AG04450 (cell line): ENCODE measurements around the gene VPS18. TPM values are rescaled to one million over a fixed set of nuclear protein-coding genes. Genes with fewer than 3 reads are reported as not detected.

Experiments
- CTCF ChIA-PET: fragments of 300-600, 350-600 bp; formaldehyde crosslinking; extraction: SDS; loops from one replicate; lab custom pipeline; 2022; ENCODE audit warnings: antibody characterized with exemption, inconsistent platforms; lab: Charles Lee
- POLR2A ChIA-PET: fragments of 350-600 bp; formaldehyde crosslinking; extraction: SDS; loops from one replicate; lab custom pipeline; 2021; ENCODE audit warnings: antibody characterized with exemption, inconsistent platforms; lab: Yijun Ruan, JAX
- DNase-seq: peaks from one replicate; pipeline ENCODE4 v3.0.0-alpha.2; 2011; ENCODE audit warnings: low read depth, low spot score
- H3K27ac ChIP-seq: one replicate; pipeline ENCODE4 v1.5.1; 2012; ENCODE audit warnings: low read depth, low read length, control low read depth
- H3K27me3 ChIP-seq: one replicate; pipeline ENCODE4 v1.6.0; 2012; ENCODE audit warnings: low read length; ENCODE audit not compliant: control insufficient read depth, insufficient read depth
- H3K4me3 ChIP-seq: 2 replicates; pipeline ENCODE4 v1.5.1; 2011; ENCODE audit warnings: mild to moderate bottlenecking, low read depth, low read length, control low read depth
- H3K9me3 ChIP-seq: 2 replicates; pipeline ENCODE4 v1.5.1; 2012; ENCODE audit warnings: low read length; ENCODE audit not compliant: control insufficient read depth, insufficient read depth
- polyA plus RNA-seq: library from polyadenylated mRNA; depleted of rRNA; stranded (reverse); fragments of >200 nt; gene quantifications from 2 replicates; pipeline ENCODE4 v1.2.3, GENCODE V29; 2011
- TF ChIP-seq, protein P1 (sequence below): IDR thresholded peaks from 2 replicates; pipeline ENCODE4 v1.5.1; 2011; ENCODE audit warnings: low read depth, low read length, control low read depth, inconsistent platforms

The VPS18 gene
- polyA plus RNA-seq, 1 experiment, result 18.7 TPM

DNA sequence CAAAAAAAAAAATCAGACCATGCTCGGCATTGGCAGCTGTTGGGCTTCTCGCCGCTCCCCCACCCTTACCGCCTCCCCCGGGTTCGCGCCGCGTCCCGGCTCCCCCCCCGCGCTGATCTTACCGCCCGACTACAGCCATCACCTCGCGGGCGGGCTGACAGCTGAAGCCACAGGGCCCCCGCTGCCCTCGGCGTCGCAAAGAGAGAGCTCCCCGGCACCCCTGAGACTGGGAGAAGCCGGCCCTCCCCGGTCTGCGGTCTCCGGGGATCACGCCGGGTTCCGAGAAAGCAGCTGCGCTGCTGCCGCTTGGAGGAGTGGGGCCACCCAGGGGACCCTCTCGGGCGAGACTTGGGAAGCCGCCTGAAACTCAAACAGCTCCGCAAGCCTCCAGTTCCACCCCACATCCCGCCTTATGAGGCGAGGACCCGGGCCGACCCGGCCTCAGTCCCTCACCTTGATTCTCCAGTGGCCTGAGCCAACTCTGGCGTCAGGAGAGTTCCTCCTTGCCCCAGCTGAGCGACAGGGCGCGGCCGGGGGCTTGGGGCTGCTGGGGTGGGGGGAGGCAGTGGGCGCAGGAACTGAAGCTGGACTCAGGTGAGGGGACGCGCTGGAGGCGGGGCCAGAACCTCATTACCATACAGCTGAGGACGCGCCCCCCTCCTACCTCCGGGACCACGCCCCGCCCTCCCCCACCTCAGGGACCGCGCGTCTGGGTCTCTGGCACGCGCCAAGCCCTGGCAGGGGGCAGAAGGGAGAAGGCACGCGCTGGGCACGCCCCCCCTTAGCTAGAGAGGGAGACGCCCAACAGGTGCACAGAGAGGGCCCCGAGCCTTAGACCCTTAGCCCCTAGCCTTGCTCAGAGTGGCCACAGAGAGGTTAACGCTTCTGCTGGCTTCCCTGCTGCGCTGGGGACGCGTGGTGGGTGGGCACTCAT lies 33.9 kb downstream of the VPS18 start:
- peaks cover 42% of the 10 kb centered on the region for H3K27me3 ChIP-seq
- H3K4me3 ChIP-seq, result peak overlapping the region; percentile 63; the same call in 1 of the 2 replicates
- no peak overlapping the region for H3K27ac ChIP-seq
- TF ChIP-seq, protein P1, sequence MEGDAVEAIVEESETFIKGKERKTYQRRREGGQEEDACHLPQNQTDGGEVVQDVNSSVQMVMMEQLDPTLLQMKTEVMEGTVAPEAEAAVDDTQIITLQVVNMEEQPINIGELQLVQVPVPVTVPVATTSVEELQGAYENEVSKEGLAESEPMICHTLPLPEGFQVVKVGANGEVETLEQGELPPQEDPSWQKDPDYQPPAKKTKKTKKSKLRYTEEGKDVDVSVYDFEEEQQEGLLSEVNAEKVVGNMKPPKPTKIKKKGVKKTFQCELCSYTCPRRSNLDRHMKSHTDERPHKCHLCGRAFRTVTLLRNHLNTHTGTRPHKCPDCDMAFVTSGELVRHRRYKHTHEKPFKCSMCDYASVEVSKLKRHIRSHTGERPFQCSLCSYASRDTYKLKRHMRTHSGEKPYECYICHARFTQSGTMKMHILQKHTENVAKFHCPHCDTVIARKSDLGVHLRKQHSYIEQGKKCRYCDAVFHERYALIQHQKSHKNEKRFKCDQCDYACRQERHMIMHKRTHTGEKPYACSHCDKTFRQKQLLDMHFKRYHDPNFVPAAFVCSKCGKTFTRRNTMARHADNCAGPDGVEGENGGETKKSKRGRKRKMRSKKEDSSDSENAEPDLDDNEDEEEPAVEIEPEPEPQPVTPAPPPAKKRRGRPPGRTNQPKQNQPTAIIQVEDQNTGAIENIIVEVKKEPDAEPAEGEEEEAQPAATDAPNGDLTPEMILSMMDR, result no peak
- ChIA-PET CTCF (interaction anchor here (0.6 kb wide), 1 partner anchor 18 kb away, joined by 3 read pairs; no protein-coding TSS in a partner anchor), POLR2A (interaction anchor here (0.5 to 3.1 kb wide), 6 partner anchors 11 to 94 kb away, joined by 4 to 14 read pairs (median 6); partner anchors contain the start of gene CHAC1)
- DNase-seq, result no peak
- no peaks in the 10 kb centered on the region; the same call in 1 of the 2 replicates for H3K9me3 ChIP-seq

DNA sequence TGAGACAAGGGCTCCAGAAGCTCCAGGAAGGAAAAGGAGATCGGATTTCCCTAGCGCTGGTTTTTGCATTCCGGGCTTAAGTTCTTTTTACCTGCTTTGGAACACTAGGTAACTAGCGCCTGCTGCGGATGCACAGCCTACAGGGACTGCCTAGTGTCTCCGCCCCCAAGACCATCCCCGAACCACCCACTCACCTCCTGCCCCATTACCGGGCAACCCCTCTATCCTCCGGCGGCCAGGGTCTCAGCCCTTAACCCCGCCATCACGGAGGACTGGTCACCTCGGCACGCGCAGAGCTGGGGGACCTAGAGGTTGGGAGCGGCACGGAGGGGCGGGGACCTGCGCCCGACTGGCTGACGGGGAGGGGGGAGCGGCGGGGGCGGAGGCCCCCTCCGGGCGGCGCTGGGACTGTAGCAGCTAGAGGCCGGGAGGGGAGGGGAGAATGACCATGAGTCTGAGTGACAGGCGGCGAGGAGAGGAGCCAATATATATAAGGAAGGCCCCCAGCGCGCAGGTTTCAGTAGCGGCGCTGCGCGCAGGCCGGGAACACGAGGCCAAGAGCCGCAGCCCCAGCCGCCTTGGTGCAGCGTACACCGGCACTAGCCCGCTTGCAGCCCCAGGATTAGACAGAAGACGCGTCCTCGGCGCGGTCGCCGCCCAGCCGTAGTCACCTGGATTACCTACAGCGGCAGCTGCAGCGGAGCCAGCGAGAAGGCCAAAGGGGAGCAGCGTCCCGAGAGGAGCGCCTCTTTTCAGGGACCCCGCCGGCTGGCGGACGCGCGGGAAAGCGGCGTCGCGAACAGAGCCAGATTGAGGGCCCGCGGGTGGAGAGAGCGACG lies 34.8 kb downstream of the VPS18 start, which contains the start of gene DLL4:
Gene DLL4 (plus strand): TSS at position 520 of the 839 bp plus-strand sequence. CDS start 329 bp downstream, outside the sequence.
- POLR2A ChIA-PET, result interaction anchor here (1.6 to 3.1 kb wide), 3 partner anchors 23 to 93 kb away, joined by 4 to 14 read pairs (median 7); partner anchors contain the start of gene CHAC1
- CTCF ChIA-PET, result interaction anchor here (0.6 to 3.0 kb wide), 4 partner anchors 21 to 96 kb away, joined by 3 to 11 read pairs (median 6); no protein-coding TSS in a partner anchor
- H3K27ac ChIP-seq, result no peak within 1 kb of the TSS
- peaks cover 42% of the 10 kb centered on the region for H3K27me3 ChIP-seq
- H3K4me3 ChIP-seq, result peak within 1 kb of the TSS; percentile 63
- peak; percentile 24 for DNase-seq
- TF ChIP-seq, protein P1, result no peak
- H3K9me3 ChIP-seq, result no peaks in the 10 kb centered on the region; the same call in 1 of the 2 replicates

DNA sequence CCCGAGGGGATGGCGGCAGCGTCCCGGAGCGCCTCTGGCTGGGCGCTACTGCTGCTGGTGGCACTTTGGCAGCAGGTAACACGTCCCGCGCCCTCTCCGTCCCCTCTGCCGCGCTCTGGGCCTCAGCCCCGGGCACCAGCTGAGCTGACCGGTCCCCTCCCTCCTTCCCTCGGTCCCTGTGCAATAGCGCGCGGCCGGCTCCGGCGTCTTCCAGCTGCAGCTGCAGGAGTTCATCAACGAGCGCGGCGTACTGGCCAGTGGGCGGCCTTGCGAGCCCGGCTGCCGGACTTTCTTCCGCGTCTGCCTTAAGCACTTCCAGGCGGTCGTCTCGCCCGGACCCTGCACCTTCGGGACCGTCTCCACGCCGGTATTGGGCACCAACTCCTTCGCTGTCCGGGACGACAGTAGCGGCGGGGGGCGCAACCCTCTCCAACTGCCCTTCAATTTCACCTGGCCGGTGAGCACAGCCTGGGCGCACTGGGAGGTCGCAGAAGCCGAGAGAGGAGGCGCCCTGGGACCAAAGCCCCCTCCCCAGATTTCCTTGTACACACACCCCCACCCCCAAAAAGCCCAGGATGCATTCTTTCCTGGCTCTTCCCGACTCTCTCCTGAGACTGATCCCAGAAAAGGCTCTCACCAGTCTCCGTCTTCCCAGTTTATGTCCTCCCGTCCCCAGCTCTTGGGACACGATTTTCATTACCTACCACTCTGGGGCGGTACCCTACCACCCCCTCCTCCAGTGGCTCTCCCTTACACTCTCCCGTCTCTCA lies 35.6 kb downstream of the VPS18 start:
- POLR2A ChIA-PET, result interaction anchor here (0.5 to 3.1 kb wide), 5 partner anchors 12 to 92 kb away, joined by 4 to 14 read pairs (median 7); partner anchors contain the start of gene CHAC1
- CTCF ChIA-PET, result interaction anchor here (0.6 to 3.0 kb wide), 8 partner anchors 12 to 293 kb away, joined by 3 to 30 read pairs (median 8); no protein-coding TSS in a partner anchor
- H3K4me3 ChIP-seq, result peak overlapping the region; percentile 63
- peaks cover 42% of the 10 kb centered on the region for H3K27me3 ChIP-seq
- no peaks in the 10 kb centered on the region; the same call in 1 of the 2 replicates for H3K9me3 ChIP-seq
- no peak overlapping the region for H3K27ac ChIP-seq
- TF ChIP-seq, protein P1, result no peak; the same call in 1 of the 2 replicates
- DNase-seq, result no peak
